HG03135 (cell line): ENCODE results near the gene VWA8.
"Not testable (repeated sequence)": the region's sequence is repeated elsewhere in the genome, so short reads cannot be mapped to it uniquely, and the experiment has no call there.

Experiments
- ATAC-seq: cut with Tn5 transposase; IDR thresholded peaks from one replicate; pipeline ENCODE4 v1.9.1; 2021; ENCODE audit warnings: mild to moderate bottlenecking, moderate library complexity; ENCODE audit not compliant: unreplicated experiment

VWA8 gene

DNA sequence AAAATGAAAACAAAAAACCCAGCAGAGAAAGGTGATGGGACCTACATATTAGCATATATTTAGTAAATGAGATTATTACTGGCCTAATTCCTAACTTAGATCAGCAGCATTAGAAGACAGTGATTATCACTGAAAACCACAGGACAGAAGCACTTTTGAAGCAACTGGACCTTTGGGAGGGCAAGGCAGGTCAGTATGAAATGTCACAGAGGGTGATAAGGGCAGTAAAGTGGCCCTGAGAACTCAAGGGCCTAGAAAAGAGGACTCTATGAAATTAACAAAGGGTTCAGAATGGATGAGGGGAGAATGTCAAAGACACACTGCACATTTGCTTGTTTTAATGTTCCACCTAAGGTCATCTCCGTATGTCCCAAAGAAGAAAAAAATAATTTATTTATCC lies 148.7 kb downstream of the VWA8 start:
- ATAC-seq = no peak

GRCh38 chr13:41811588-41812021 lies 149.3 kb downstream of the VWA8 start:
- peak; percentile 47 for ATAC-seq

DNA sequence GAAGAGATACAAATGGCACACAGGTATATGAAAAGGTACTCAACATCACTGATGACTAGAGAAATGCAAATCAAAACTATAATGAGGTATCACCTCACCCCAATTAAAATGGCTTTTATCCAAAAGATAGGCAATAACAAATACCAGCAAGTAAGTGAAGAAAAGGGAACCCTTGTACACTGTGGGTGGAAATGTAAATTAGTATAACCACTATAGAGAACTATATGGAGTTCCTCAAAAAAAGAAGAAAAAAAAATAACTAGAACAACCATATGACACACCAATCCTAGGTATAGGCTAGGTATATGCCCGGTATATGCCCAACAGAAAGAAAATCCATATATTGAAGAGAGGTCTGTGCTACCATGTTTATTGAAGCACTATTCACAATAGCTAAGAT lies 150.9 kb downstream of the VWA8 start:
- ATAC-seq = no peak

GRCh38 chr13:41803445-41803735 lies 157.5 kb downstream of the VWA8 start:
- ATAC-seq = not testable (repeated sequence)

- no peak for ATAC-seq
Observed at GRCh38 chr13:41802684-41803444, 158.0 kb downstream of the VWA8 start.

DNA sequence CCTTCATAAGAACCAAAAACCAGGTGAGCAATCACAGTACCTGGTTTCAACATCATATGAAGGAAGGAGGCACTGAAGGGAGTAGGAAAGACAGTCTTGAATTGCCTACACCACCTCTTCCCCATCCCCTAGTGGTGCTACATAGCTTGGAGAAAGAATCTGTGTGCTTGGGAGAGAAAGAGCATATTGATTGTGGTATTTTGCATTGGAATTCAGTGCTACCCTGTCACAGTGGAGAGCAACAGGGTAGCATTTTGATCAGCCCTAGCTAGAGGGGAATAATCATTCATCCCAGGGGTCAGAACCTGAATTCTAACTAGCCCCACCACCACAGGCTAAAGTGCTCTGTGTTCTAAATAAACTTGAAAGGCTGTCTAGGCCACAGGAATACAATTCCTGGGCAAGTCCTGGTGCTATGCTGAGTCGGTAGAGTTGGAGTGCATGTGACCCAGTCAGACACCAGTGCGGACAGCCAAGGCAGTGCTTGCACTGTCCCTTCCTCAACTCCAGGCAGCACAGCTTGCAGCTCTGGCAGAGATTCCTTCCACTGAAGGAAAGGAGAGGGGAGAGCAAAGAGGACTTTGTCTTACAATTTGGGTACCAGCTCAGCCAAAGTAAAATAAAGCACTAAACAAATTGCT lies 158.7 kb downstream of the VWA8 start:
- ATAC-seq = no peak

- ATAC-seq = no peak
Observed at GRCh38 chr13:41791056-41791455, 169.9 kb downstream of the VWA8 start.

DNA sequence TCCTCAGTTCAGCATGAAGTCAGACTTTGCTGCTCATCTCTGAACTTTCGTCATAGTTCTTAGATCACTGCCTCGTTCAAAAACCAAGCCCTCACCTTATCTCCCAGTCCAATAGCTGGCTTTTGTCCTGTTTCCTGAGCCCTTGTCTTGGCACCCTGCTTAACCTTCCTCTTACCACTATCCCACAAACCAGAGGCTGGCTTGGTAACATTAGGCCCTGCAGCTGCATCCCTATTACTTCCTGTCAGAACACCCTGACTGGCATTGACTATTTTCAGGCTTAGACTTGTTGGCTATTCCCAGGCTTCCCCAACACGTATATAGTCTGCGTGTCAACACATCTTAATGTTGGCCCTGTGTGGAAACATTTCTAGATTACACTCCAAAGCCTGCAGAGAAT lies 172.4 kb downstream of the VWA8 start:
- no peak for ATAC-seq

DNA sequence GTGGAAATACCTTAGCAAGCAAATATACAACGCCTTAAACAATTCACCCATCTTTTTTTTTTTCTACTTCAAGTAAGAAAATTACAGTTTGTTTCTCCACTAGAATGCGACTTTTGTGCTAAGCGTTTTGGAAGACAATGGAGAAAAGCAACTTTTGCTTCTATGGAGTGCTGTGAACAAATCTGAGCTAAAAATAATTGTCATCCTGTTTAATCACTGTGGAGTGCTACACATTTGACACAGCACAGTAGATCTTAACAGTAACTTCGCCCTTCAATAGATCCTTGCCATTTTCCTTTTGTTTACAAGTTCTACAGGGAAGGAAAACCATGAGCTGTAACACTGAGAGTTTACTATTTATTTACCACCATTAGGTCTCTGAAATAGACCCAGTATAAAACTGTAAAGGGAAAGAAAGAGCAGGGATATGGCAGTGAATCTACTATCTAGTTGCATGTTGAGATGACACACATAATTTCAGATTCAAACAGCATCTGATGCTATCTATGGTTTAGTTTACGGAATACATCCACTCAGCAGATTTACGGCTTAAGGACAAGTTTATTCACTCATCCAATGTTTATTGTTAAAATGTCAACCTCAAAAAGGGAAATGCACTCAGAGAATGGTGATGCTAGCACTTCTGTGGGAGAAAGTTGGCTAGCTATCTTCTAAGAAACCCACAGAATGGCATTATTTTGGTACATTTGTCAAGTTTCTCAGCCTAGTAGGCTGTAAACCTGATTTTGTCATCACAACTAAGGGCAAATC lies 175.3 kb downstream of the VWA8 start:
- no peak for ATAC-seq

DNA sequence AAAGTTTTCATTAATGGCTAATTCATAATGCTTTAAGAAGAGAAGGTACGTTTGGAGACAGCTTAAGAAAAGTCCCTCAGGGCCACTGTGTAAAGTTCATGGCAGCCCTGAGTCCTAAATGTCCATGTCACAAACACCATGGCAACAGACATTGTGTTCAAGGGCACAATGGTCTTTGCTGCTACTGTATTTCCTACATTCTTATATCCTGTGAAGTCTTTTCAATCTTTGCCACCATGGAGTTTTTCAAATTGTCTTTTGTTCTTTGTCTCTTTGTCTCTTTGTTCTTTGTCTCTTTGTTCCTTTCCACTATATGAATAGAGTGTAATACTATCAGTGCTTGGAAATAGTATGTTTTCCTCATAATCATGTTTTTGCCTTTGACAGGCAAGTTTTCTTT lies 178.8 kb downstream of the VWA8 start:
- no peak for ATAC-seq

DNA sequence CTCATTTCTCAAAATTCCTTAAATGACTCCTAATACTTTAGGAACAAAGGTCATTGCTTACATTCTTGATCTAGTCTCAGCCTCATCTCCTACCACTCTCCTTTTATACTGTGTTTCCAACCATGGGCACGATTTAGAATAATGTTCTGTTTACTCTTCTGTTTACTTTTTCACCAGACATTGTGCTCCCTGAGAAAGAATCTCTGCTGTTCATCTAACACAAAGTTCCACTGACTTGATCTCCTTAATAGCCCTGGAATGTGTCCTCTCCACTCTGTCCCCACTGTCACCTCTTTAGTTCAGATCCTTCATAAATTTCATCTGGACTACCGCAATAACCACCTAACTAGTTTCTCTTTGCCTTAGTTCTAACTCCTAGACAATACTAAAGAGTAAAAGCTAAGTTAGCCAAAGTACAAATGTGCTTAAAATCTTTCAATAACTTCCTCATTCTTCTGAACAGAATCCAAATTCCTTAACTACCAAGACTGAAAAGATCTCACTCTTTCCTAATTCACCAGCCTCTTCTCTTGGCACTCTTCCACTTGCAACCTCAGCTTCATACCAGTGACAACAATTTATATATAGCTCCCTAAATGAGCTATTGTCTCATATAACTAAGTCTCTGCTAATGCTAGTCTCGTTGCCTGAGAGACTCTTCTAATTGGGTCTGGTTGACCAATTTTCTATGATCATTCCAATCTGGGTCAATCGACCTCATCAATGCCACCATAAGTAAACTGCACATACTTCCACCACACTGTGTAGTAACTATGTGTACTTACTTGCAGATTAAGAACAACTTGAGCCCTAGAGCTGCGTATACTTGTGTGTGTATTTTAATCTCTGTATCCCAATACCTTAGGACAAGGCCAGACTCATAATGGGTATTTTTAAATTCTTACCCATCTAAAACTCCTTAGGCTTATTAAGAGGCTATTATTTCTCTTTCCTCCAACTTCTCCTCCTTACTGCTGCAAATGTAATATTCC lies 179.9 kb downstream of the VWA8 start:
- ATAC-seq = no peak

- ATAC-seq = no peak
Observed at GRCh38 chr13:41775251-41775650, 185.7 kb downstream of the VWA8 start.

- no peak for ATAC-seq
Observed at GRCh38 chr13:41774605-41775218, 186.2 kb downstream of the VWA8 start.

GRCh38 chr13:41767801-41768200 lies 193.1 kb downstream of the VWA8 start:
- ATAC-seq = no peak

GRCh38 chr13:41766439-41766838 lies 194.5 kb downstream of the VWA8 start:
- no peak for ATAC-seq

GRCh38 chr13:41765813-41766212 lies 195.1 kb downstream of the VWA8 start:
- ATAC-seq = no peak

- ATAC-seq = no peak
Observed at GRCh38 chr13:41765020-41765419, 195.9 kb downstream of the VWA8 start.

- no peak for ATAC-seq
Observed at GRCh38 chr13:41764558-41764957, 196.4 kb downstream of the VWA8 start.

- ATAC-seq = no peak
Observed at GRCh38 chr13:41763782-41764181, 197.1 kb downstream of the VWA8 start.

DNA sequence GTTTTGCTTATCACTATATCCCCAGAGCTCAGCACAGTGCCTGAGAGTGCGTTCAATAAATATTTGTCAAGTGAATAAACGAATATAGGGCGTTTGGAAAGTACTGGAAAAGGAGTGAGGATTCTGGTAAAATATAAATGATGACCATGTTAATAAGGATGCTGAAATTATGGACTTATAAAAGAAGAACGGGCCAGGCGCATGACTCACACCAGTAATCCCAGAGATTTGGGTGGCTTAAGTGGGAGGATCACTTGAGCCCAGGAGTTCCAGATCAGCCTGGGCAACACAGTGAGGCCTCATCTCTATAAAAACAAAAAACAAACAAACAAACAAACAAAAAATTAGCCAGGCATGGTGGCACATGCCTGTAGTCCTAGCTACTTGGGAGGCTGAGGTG lies 198.1 kb downstream of the VWA8 start:
- ATAC-seq = no peak
